Hepatic stellate cell (primary cell): ENCODE data around the gene TBCEL.

Experiments used
- DNase-seq: peaks from one replicate; pipeline ENCODE4 v3.0.0; 2011; ENCODE audit warnings: low spot score

Gene TBCEL

GRCh38 chr11:121066623-121067022, 42.7 kb downstream of the TBCEL start:
- DNase-seq, result no peak

- DNase-seq, result no peak
Measured at GRCh38 chr11:121067026-121067425, 43.1 kb downstream of the TBCEL start.

DNA sequence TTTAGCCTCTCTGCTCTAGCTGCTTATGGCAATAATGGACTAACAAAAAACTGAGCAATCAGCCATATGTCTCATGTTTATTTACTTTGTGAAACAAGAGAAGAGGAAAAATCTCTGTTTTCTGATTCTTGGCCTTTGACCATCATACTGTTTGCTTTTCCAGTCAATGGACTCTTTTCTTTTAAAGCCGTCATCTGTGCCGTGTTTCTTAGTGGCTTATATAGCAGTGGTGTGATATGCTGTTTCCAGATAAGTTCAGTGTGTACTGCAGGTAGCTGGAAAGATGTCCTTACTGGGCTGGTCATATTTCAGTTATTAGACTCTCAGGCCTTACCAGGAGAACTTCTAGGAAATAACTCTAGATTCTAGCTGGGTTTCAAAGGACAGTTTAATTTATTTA, 43.6 kb downstream of the TBCEL start:
- DNase-seq, result no peak

DNA sequence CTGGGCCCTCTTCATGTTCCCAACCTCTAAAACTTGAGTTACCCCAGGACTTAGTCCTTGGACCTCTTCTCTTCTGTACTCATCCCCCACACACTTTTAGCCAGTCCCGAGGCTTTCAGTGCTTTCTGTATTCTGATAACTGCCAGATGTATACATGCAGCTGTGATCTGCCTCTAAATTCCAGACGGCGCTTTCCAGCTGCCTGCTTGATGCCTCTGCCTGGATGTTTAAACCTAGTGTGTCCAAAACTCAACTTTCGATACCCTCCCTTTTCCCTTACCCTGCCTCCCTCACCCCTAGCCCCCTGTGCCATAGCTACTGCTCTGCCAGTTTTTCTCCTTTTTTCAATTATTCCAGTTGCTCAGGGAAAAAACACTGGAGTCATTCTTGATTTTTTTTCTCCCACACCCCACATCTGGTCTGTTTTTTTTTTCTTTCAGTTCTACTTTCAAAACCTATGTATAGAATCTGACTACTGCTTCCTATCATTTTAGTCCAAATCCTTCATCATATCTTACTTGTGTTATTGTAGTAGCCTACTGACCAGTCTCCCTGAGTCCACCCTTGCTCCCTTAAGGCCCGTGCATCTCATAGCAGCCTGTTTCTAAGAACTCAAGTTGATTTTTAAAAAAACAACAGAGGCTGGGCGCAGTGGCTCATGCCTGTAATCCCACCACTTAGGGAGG, 44.2 kb downstream of the TBCEL start:
- no peak for DNase-seq

DNA sequence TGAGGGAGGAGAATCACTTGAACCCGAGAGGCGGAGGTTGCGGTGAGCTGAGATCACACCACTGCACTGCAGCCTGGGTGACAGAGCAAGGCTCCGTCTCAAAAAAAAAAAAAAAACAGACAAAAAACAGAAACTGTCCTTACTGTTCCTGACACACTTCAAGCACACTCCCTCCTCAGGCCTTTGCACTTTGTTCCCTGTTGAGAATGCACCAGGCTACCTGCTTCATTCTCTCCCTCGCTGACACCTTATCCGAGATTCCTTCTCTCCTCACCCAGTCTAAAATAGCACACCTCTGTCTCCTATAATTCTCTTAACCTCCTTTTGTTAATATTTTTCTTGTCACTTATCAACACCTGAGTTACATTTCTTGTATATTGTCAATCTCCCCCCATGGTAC, 44.9 kb downstream of the TBCEL start:
- no peak for DNase-seq

- DNase-seq, result no peak
Measured at GRCh38 chr11:121070951-121071845, 47.3 kb downstream of the TBCEL start.

GRCh38 chr11:121071846-121072450, 48.0 kb downstream of the TBCEL start:
- DNase-seq, result no peak

GRCh38 chr11:121081321-121081720, 57.4 kb downstream of the TBCEL start:
- DNase-seq, result no peak

DNA sequence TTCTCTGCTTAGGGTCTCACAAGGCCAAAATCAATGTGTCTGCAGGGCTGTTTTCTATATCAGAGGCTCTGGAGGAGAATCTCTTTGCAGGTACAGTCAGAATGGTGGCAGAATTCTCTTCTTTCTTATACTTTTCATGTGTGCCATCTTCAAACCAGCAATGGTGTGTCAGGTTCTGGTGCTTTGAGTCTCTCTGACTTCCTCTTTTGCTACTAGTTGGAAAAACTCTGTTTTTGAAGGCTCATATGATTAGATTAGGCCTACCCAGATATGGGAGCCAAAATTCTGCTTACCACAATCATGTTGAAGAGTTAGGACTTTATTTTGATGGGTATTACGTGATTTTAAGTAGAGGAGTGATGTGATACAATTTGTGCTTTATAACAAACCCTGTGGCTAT, 58.3 kb downstream of the TBCEL start:
- no peak for DNase-seq

GRCh38 chr11:121082670-121083069, 58.8 kb downstream of the TBCEL start:
- DNase-seq, result no peak

DNA sequence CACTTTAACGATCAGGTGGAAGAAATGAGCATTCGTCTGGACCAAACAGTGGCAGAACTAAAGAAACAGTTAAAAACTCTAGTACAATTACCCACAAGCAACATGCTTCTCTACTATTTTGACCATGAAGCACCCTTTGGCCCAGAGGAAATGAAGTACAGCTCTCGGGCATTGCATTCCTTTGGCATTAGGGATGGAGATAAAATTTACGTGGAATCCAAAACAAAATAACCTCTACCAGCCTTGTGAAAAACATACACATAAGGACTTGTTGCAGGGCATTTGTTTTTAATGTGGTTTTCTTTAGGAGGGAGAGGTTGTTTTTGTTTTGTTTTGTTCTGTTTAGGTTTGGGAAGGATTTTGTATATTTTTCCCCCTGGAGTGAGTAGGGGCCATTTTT, 63.0 kb downstream of the TBCEL start:
- no peak for DNase-seq

GRCh38 chr11:121089566-121089965, 65.7 kb downstream of the TBCEL start:
- no peak for DNase-seq

DNA sequence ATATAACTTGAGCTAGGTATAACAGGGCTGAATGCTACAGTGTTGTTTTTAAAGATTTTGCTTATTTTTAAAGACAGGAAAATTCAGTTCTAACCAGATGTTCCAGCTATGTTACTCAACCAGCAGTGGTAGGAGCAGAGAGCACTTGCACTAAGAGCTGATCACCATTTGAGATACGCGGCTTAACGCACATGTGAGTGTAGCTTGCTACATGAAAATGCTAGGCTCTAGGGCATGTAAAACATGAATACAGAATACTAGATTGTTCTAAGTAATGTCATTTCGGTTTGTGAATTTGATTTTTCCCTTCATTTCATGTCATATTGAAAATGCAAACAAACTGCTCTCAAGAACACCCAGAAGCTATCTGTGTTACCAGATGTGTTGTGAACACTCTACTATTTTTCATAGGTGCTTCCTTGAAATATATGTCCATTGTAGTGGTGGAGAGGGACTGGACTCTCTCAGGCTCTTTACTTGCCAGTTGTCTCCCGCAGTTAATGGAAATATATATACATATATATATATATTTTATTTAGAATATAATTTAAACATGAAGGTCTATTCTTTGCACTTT, 66.3 kb downstream of the TBCEL start:
- no peak for DNase-seq

GRCh38 chr11:121091492-121092152, 67.7 kb downstream of the TBCEL start:
- DNase-seq, result no peak

DNA sequence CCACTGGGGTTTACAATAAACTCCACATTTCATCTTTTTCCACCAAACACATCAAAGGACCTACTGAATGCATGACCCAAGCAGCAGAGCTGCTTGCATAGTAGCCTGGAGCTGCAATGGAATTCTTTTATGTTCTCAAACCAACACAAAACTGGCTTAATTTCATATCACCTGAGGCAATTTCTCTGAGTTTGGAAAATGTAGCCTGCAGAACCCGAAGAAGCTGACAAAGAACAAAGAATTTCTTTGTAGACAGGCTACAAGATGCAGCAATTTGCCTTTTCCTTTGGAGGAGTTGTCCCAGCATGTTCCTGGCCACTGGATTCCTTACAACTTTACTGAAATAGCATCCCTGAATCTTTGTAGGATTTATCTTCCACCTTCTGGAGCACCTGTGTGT, 71.7 kb downstream of the TBCEL start:
- no peak for DNase-seq

DNA sequence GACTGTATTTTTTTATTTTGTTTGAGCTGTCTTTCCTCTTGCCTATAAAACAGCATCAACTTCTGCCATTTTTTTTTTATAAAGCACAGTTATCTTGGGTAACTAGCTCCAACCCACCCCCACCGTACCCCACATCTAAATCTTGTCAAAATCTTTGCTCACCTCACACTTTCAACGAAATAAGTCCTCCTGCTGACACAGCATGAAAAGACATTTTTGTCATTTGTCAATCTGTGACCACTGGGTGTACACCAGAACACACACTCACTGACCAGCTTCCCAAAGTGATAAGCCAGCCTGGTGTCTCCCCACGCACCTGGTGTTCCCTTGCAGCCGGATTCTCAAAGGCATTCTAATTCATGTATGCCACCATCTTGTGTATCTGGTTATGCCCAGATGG, 75.5 kb downstream of the TBCEL start:
- no peak for DNase-seq

GRCh38 chr11:121099885-121100284, 76.0 kb downstream of the TBCEL start:
- DNase-seq, result no peak

- DNase-seq, result no peak
Measured at GRCh38 chr11:121100943-121101342, 77.0 kb downstream of the TBCEL start, which contains the start of gene TECTA. TECTA (plus strand) TSS chr11:121101243; CDS start chr11:121102666, 1,423 bp downstream.

DNA sequence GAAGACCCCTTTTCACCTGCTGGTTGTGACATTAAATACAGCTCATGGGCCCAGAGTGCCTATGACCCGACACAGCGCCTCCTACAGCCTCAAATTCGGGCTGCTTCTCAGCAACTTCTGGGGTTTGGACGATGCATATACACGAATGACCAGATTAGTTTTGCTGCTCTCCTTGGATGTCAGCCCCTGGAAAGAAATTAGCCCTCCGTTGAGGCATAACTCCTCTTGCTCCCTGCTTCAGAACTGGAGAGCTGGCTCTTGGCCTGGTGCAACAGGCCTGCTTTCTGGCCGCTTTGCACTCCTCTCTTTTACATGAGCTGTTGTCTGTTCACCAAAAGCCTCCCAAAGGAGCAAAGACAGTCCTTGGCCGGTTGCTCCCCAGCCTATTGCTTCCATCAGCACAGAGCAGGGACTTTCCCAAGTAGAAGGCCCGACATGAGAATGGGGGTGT, 80.4 kb downstream of the TBCEL start:
- DNase-seq, result no peak

GRCh38 chr11:121105063-121105480, 81.2 kb downstream of the TBCEL start:
- DNase-seq, result no peak

DNA sequence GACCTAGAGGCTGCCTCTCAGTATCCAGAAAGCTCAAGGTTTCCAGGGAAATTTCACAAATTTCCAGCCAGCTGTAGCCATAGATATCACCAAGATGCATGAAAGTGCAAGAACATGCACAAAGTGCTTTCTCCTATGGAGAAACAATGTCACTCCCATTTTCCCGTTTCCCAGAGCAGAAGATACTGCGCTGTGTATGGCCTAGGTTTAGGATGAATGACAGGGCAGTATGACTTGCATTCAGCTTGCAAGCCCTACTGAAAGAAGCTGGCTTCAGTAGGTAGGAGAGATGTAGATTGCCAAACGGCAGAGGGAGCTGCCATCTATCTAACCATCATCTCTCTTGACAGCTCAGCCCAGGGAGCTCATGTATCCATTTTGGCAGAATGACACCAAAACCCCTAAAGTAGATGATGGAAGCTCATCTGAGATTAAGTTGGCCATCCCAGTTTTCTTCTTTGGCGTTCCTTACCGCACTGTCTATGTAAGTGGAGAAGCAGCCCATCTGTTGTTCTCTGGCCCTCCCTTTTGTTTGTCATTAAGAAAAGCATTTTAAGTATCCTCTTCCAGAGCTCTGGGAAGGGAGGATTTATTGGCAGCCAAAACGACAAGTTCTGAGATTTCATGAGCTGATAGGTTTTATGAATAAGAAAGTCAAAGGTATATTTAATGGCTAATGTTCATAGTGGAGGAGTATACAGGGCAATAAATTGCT, 81.7 kb downstream of the TBCEL start:
- no peak for DNase-seq
